Stimulated activated CD4-positive, alpha-beta T cell treated with anti-CD3 and anti-CD28 coated beads, Interleukin-1b, Interleukin-23, amount 100 ng/mL, for 1 hour (primary cell): ENCODE results near the gene CLCA4.
"Not testable (repeated sequence)": the region's sequence is repeated elsewhere in the genome, so short reads cannot be mapped to it uniquely, and the experiment has no call there.

Experiments
- DNase-seq, 2 donors: peaks; one replicate each; pipeline ENCODE4 v3.0.0-alpha.2; 2020; ENCODE audit warnings: low read depth in 2 of 2

Gene CLCA4

DNA sequence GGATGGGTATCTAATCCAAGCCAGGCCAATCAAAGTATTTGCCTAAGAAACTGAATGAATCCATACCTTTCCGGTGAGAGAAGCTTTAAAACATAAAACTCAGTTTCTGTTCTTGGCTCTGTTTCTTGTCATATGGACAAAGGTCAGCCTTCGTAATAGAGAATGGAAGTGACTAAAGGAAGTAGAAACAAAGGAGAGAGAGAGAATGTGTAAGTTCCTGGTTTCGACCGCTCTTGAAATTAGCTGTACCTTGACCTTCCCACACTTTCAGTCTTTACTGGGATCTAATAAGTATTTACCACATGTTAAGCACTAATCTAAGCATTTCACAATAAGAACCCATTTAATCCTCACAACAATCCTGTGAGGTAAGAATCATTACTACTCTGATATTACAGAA lies 19.6 kb upstream of the CLCA4 start:
- no peak for DNase-seq

DNA sequence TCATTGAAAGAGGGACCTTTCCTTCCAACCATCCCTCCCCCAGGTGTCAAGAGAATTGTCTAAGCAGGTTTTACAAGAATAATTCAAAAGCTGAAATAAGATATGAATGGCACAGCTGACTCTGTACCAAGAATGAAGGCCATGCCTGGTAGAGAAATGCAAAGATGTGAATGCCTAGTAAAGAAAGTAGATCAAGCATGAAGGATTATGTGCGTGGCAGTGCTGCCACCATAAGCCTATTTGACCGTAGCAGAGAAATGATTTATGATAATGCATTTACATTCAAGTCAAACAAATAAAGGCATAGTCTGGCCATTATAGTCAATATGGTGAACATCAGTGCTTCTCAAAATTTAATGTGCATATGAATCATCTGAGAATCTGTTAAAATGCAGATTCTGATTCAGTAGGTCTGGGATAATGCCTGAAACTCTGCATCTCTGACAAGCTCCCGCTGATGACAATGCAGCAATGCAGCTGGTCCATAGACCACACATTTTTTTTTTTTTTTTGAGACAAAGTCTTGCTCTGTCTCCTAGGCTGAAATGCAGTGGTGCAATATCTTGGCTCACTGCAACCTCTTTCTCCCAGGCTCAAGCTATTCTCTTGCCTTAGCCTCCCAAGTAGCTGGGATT lies 16.6 kb upstream of the CLCA4 start:
- DNase-seq: no peak

GRCh38 chr1:86537928-86538695 lies 8.8 kb upstream of the CLCA4 start:
- no peak for DNase-seq

GRCh38 chr1:86538775-86539174 lies 8.1 kb upstream of the CLCA4 start:
- no peak for DNase-seq

GRCh38 chr1:86541859-86542258 lies 5.0 kb upstream of the CLCA4 start:
- DNase-seq: no peak

DNA sequence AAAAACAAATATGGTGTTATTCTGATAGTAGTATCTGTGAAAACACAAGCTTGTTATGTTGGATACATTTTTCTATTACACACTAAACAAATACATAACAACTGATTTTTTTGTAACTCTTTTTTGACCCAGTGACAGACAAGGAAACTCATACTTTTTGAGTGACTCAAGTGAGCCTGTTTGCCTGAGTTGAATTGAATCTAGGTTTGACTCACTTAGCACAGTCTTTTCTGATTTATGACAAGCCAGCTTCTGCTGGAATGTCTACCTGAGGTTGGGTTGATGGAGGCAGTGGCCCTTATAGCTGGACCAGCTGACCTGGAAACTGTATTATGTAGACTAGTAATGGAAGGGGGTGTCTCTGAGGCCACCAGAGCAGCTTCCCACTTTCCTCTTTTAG lies 4.2 kb upstream of the CLCA4 start:
- no peak for DNase-seq

- DNase-seq: no peak
Observed at GRCh38 chr1:86548839-86549238, 2.0 kb downstream of the CLCA4 start.

DNA sequence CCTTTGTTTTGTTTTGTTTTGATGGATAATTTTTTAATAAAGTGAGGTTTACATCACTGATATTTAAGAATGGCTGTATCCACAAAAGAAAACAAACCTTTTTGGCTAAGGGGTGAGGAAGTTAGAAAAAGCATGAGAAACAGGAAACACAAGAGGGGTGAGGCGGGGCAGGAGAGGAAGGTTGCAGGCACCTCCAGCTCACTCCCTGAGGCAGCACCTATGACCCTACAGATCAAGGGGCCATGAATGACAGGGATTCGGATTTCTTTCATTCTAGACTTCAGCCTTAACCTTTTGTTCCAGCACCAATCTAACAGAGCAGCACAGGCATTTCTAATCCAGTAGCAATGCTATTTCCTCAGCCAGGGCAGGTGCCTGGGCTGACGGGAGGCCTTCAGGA lies 4.4 kb downstream of the CLCA4 start:
- no peak for DNase-seq

- no peak for DNase-seq
Observed at GRCh38 chr1:86552376-86552775, 5.5 kb downstream of the CLCA4 start.

DNA sequence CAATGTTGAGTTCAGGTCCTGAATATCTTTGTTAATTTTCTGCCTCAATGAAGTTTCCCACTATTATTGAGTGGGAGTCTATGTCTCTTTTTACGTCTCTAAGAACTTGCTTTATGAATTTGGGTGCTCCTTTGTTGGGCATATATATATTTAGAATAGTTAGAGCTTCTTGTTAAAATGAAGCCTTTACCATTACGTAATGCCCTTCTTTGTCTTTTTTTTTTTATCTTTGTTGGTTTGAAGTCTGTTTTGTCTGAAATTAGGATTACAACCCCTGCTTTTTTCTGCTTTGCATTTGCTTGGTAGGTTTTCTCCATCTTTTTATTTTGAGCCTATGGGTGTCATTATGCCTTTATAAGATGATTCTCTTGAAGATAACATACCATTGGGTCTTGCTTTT lies 10.9 kb downstream of the CLCA4 start:
- no peak for DNase-seq

DNA sequence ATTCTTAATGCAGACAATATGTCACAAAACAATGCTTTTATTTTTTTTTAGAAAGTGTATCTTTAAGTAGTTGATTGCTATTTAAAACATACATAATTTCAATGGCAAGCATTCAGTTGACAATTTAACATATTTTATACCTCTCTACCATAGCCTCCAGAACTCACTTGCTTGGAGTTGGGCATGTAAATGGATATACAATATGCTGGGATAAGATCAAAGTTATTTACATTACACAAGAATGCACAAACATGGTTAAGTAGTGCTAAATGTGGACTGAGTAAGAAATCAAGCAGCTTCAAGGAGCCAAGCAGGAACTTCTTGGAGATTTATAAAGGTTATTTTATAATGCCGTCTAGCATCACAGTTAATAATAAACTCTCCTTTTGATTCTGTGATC lies 17.0 kb downstream of the CLCA4 start:
- DNase-seq: no peak

DNA sequence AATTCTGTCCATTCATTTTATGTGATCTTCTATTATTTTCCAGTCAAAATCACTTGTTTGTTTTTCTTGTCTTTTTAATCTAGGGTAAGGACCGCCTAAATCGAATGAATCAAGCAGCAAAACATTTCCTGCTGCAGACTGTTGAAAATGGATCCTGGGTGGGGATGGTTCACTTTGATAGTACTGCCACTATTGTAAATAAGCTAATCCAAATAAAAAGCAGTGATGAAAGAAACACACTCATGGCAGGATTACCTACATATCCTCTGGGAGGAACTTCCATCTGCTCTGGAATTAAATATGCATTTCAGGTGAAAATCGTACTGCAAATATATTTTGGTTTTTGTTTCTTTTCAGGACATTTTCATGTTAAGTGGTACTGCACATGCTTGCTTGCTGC lies 20.5 kb downstream of the CLCA4 start:
- DNase-seq: no peak

- no peak for DNase-seq
Observed at GRCh38 chr1:86567878-86568277, 21.0 kb downstream of the CLCA4 start.

DNA sequence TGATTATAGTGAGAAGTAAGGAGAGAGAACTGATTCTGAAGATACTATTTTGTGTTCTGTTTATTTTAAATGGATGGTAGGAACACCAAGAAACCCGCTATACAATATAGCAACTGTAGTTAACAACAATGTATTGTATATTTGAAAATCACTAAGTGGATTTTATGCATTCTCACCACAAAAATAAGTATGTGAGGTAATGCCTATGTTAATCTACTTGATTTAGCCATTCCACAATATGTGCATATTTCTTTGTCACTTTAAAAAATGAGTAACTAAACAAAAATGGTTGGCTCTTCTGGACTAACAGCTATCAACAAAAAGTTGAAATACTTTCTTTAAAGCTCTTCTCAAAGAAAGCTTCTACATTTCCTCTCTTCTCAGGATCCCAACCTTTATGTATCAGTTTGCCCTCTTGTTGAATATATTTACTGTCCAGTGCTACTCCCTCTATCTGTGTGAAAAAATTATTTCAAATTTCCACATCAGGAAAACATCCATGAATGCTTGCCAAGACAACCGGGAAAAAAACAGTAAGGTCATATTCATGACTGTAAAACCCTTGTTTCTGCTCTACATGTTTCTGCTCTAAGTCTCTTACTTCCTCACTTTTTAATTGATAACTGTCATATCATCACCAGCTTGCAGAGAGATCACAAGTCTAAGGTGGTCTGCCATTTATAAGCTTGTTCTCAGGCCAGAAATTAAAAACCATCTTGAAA lies 27.0 kb downstream of the CLCA4 start:
- no peak for DNase-seq

GRCh38 chr1:86581231-86581630 lies 34.4 kb downstream of the CLCA4 start:
- no peak for DNase-seq

- no peak for DNase-seq
Observed at GRCh38 chr1:86582161-86582560, 35.3 kb downstream of the CLCA4 start.

DNA sequence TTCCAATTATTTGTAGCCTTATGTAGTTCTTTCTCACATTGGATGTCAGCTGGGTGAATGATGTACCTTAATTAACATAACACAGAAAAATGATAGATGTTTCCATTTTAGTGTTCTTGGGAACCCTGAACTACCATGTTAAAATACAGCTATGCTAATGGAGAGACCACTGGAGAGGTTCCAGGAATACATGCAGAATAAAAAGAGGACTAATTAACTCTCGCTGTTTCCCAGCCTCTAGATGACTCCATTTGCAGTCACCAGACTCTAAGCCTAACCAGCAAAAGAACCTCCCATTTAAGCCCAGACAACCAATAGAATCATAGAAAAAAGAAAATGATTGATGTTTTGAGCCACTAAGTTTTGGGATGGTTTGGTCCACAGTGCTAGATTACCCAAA lies 36.2 kb downstream of the CLCA4 start:
- no peak for DNase-seq

- DNase-seq: no peak
Observed at GRCh38 chr1:86583593-86583992, 36.7 kb downstream of the CLCA4 start.

GRCh38 chr1:86594284-86594770 lies 47.4 kb downstream of the CLCA4 start:
- no peak for DNase-seq

- DNase-seq: no peak
Observed at GRCh38 chr1:86596224-86596623, 49.3 kb downstream of the CLCA4 start.

DNA sequence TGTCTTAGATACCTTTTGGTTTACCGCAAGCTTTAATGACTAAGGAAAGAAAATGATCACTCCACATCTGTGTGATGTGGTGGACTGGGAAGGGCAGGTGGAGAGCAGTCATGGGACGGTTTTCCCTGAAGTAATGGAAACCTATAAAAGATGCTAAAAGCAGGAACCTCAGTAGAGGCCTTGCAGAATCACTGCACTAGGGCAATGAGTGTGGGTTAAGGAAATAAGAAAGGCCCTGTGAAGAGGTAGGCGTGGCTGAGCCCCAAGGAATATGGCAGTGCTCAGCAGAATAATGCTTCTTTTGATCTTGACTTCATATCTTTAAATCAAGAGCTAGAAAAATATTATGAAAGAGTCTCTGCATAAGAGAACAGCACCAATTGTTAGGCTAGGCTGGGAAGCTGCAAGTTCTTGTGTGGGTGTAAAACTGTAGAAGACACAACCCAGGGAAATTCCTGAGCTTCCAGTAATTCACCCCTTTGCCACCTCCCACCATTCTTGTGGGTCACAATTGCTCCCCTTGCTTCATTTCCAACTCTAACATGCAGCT lies 49.9 kb downstream of the CLCA4 start:
- DNase-seq: no peak

GRCh38 chr1:86606080-86606479 lies 59.2 kb downstream of the CLCA4 start:
- DNase-seq: not testable (repeated sequence)

DNA sequence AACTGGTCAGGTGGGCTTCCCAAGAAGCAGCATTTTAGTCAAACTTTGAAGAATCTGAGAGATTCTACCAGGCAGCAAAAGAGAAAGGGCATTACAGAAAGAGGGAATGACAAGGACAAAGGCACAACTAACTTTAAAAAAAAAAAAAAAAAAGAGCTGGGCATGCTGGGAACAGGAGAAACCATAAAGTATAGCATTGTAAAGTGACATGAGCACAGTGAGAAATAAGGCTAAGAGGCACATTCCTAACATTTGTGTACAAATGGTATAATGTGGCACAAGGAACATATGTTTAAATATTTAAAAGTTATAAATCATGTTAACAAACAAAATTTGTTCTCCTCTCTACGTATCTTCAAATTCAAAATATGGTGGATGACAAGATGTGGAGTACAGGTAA lies 69.6 kb downstream of the CLCA4 start:
- DNase-seq: no peak
